IMR-90 (cell line): ENCODE data around the gene ZFHX3. TPM values are rescaled to one million over a fixed set of nuclear protein-coding genes. Genes with fewer than 3 reads are reported as not detected.

Experiments used
- ATAC-seq: fragments of 200-7000 bp; cut with Tn5 transposase; 2 replicates; pipeline ENCODE4 v1.9.1; 2020; ENCODE audit warnings: low read depth, mild to moderate bottlenecking, moderate library complexity
- BruUV-seq: library from RNA; stranded (reverse); fragments of 400-500 nt; replicated peaks from 2 replicates; lab custom pipeline; 2021; lab: Mats Ljungman, UMichigan
- CTCF ChIA-PET: fragments of 300-600 bp; formaldehyde crosslinking; extraction: SDS; loops from one replicate; lab custom pipeline; 2021; ENCODE audit warnings: antibody characterized with exemption; lab: Yijun Ruan, JAX
- POLR2A ChIA-PET: fragments of 300-600 bp; sonication (Branson Sonifier 250); formaldehyde crosslinking; loops from one replicate; lab custom pipeline; 2022; ENCODE audit warnings: antibody characterized with exemption; ENCODE audit not compliant: unreplicated experiment; lab: Charles Lee
- DNase-seq: peaks from one replicate; pipeline ENCODE4 v3.0.0; 2013
- H2AFZ ChIP-seq: replicated peaks from 2 replicates; pipeline ENCODE3; 2013; ENCODE audit warnings: low read length, mild to moderate bottlenecking; ENCODE audit not compliant: poor library complexity
- H2AK5ac ChIP-seq: 2 replicates; pipeline ENCODE4 v1.6.1; 2013; ENCODE audit warnings: low read depth, low read length, inconsistent platforms
- H2AK9ac ChIP-seq: replicated peaks from 2 replicates; pipeline ENCODE3; 2013; ENCODE audit warnings: mild to moderate bottlenecking, low read depth, low read length, moderate library complexity; ENCODE audit not compliant: poor library complexity
- H2BK120ac ChIP-seq: 2 replicates; pipeline ENCODE4 v1.6.1; 2013; ENCODE audit warnings: low read depth, low read length, inconsistent platforms
- H2BK15ac ChIP-seq: 3 replicates; pipeline ENCODE4 v1.6.1; 2013; ENCODE audit warnings: low read depth, low read length, inconsistent platforms
- H2BK20ac ChIP-seq: 2 replicates; pipeline ENCODE4 v1.6.1; 2013; ENCODE audit warnings: low read depth, mild to moderate bottlenecking, inconsistent platforms, low read length, moderate library complexity
- H2BK5ac ChIP-seq: 2 replicates; pipeline ENCODE4 v1.6.1; 2013; ENCODE audit warnings: mild to moderate bottlenecking, low read depth, low read length, inconsistent platforms; ENCODE audit not compliant: poor library complexity, severe bottlenecking
- H3K14ac ChIP-seq: replicated peaks from 2 replicates; pipeline ENCODE4 v1.6.1; 2013; ENCODE audit warnings: low read depth, low read length, inconsistent platforms
- H3K18ac ChIP-seq: 2 replicates; pipeline ENCODE4 v1.6.1; 2013; ENCODE audit warnings: low read depth, low read length, control low read depth
- H3K23ac ChIP-seq: 2 replicates; pipeline ENCODE4 v1.6.1; 2013; ENCODE audit warnings: low read depth, low read length, inconsistent platforms
- H3K27ac ChIP-seq: 2 replicates; pipeline ENCODE4 v1.5.1; 2013; ENCODE audit warnings: mild to moderate bottlenecking, control low read depth, low read length; ENCODE audit not compliant: insufficient read depth
- H3K27me3 ChIP-seq: 2 replicates; pipeline ENCODE4 v1.6.1; 2013; ENCODE audit warnings: low read length; ENCODE audit not compliant: control insufficient read depth, insufficient read depth
- H3K36me3 ChIP-seq: 2 replicates; pipeline ENCODE4 v1.6.1; 2013; ENCODE audit warnings: low read length, mixed read lengths; ENCODE audit not compliant: control insufficient read depth, insufficient read depth
- H3K4ac ChIP-seq: 2 replicates; pipeline ENCODE4 v1.6.1; 2013; ENCODE audit warnings: low read depth, low read length, inconsistent platforms
- H3K4me1 ChIP-seq: 2 replicates; pipeline ENCODE4 v1.6.1; 2013; ENCODE audit warnings: low read length, mixed read lengths; ENCODE audit not compliant: control insufficient read depth, insufficient read depth
- H3K4me2 ChIP-seq: 2 replicates; pipeline ENCODE4 v1.6.1; 2013; ENCODE audit warnings: low read depth, mild to moderate bottlenecking, control low read depth, low read length, moderate library complexity
- H3K4me3 ChIP-seq: 2 replicates; pipeline ENCODE4 v1.5.1; 2013; ENCODE audit warnings: low read depth, mild to moderate bottlenecking, control low read depth, low read length, moderate library complexity; ENCODE audit not compliant: insufficient read depth
- H3K56ac ChIP-seq: 2 replicates; pipeline ENCODE4 v1.6.1; 2013; ENCODE audit warnings: low read length, inconsistent platforms; ENCODE audit not compliant: insufficient read depth; ENCODE audit errors: extremely low read depth
- H3K79me1 ChIP-seq, 2 experiments: 2 replicates each; pipeline ENCODE4 v1.6.1; 2013; ENCODE audit warnings: low read length in 2 of 2, inconsistent platforms in 1 of 2, low read depth in 1 of 2
- H3K9ac ChIP-seq: 2 replicates; pipeline ENCODE4 v1.6.1; 2013; ENCODE audit warnings: low read depth, low read length, control low read depth
- H3K9me1 ChIP-seq: 2 replicates; pipeline ENCODE4 v1.6.1; 2013; ENCODE audit warnings: low read length, inconsistent platforms; ENCODE audit not compliant: insufficient read depth
- H3K9me3 ChIP-seq: 2 replicates; pipeline ENCODE4 v1.6.1; 2013; ENCODE audit warnings: low read length; ENCODE audit not compliant: control insufficient read depth, insufficient read depth
- H4K20me1 ChIP-seq: 2 replicates; pipeline ENCODE4 v1.6.1; 2013; ENCODE audit warnings: low read length, inconsistent platforms; ENCODE audit not compliant: insufficient read depth
- H4K5ac ChIP-seq: 2 replicates; pipeline ENCODE4 v1.6.1; 2013; ENCODE audit warnings: mild to moderate bottlenecking, low read depth, low read length, control low read depth
- H4K8ac ChIP-seq, 2 experiments: 2 replicates each; pipeline ENCODE4 v1.6.1; 2013; ENCODE audit warnings: low read depth in 2 of 2, low read length in 2 of 2, control low read depth in 1 of 2, inconsistent platforms in 1 of 2
- H4K91ac ChIP-seq: 2 replicates; pipeline ENCODE4 v1.6.1; 2013; ENCODE audit warnings: low read depth, low read length, inconsistent platforms; ENCODE audit not compliant: insufficient read depth
- BHLHE40 ChIP-seq: fragments of 150-350 bp; IDR thresholded peaks from 2 replicates; pipeline ENCODE4 v1.6.1; 2016; ENCODE audit warnings: mild to moderate bottlenecking, low read depth, low read length
- MAZ ChIP-seq: IDR thresholded peaks from 2 replicates; pipeline ENCODE4 v1.6.1; 2012; ENCODE audit warnings: low read depth, mild to moderate bottlenecking, low read length, improper control_type of control experiment, moderate library complexity, borderline replicate concordance
- WGBS, 2 experiments: methylation state at CpG; one replicate each; pipeline versions ENCODE4 v1.1.5 to v1.1.7; 2013; ENCODE audit warnings: missing lambda C conversion rate in 2 of 2; ENCODE audit not compliant: insufficient read length in 1 of 2; ENCODE audit errors: extremely low coverage in 2 of 2; 5-methylcytosine and 5-hydroxymethylcytosine counted together
- dilution Hi-C: fragments of 300-500 bp; cut with HindIII; formaldehyde crosslinking; loops from one replicate; pipeline ENCODE4 v1.14.3; 2018; ENCODE audit warnings: low sequenced_read_pairs; ENCODE audit not compliant: unreplicated experiment
- in situ Hi-C: fragments of 300-500 bp; cut with MboI; formaldehyde crosslinking; loops from 3 replicates; pipeline ENCODE4 v1.14.3; 2019; ENCODE audit warnings: low sequenced_read_pairs, inconsistent platforms, mixed read lengths
- intact Hi-C: fragments of 100-400 bp; cut with micrococcal nuclease; formaldehyde crosslinking; loops from 2 replicates; pipeline ENCODE4 v1.10.0; 2022
- polyA plus RNA-seq, 3 experiments: library from polyadenylated mRNA; depleted of rRNA; stranded (reverse); fragments of >200 nt; gene quantifications; 2 replicates each; pipeline ENCODE4 v1.2.3, GENCODE V29; 2012; ENCODE audit warnings: low replicate concordance in 1 of 3
- total RNA-seq: library from RNA; depleted of rRNA; stranded (reverse); fragments of >200 nt; gene quantifications from 2 replicates; pipeline ENCODE4 v1.2.3, GENCODE V29; 2012
- TF ChIP-seq, protein P1 (sequence below): fragments of 150-350 bp; IDR thresholded peaks from 2 replicates; pipeline ENCODE4 v1.6.1; 2016; ENCODE audit warnings: low read depth, mild to moderate bottlenecking, low read length, moderate library complexity, borderline replicate concordance

The ZFHX3 gene
- total and polyA plus RNA-seq, 2 of the 4 experiments (the other 2 are of a cell fraction): 1.4 to 1.7 TPM

DNA sequence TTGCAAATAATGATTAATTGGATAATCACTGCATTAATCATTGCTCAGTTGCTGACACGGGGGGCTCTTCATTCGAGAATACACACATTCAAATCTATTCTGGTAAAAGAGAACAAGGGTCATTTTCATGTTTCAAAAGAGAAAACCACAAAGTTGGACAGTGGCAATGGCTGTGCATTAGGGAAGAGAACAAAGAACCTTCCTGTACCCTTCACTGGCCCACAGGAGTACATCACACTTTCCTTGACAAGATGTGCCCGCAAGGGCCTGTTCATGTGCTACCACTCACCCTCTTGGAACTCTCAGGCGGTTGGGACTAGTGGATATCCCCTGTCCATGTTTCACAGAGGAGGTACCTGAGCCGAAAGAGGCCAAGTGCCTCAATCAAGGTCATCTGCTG, 223.2 kb downstream of the ZFHX3 start:
- no peak overlapping the region for H3K4ac ChIP-seq
- intact Hi-C loops (no loop called here), in situ Hi-C loops (no loop called here), dilution Hi-C loops (no loop called here)
- no peak overlapping the region for H4K5ac ChIP-seq
- no peaks in the 10 kb centered on the region for H3K27me3 ChIP-seq
- H2AK5ac ChIP-seq: no peak overlapping the region
- TF ChIP-seq BHLHE40 (no peak), MAZ (no peak)
- TF ChIP-seq, protein P1, sequence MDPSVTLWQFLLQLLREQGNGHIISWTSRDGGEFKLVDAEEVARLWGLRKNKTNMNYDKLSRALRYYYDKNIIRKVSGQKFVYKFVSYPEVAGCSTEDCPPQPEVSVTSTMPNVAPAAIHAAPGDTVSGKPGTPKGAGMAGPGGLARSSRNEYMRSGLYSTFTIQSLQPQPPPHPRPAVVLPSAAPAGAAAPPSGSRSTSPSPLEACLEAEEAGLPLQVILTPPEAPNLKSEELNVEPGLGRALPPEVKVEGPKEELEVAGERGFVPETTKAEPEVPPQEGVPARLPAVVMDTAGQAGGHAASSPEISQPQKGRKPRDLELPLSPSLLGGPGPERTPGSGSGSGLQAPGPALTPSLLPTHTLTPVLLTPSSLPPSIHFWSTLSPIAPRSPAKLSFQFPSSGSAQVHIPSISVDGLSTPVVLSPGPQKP: no peak
- H2BK120ac ChIP-seq: no peak overlapping the region
- ATAC-seq (no peak), DNase-seq (no peak)
- ChIA-PET CTCF (no interaction called here), POLR2A (no interaction called here)
- H3K9me1 ChIP-seq: peaks cover 20% of the 10 kb centered on the region; the same call in 1 of the 2 replicates
- H2BK5ac ChIP-seq: no peak overlapping the region
- H3K14ac ChIP-seq: no peak overlapping the region
- H2BK20ac ChIP-seq: no peak overlapping the region
- H3K4me1 ChIP-seq: peaks cover 9% of the 10 kb centered on the region; the same call in 1 of the 2 replicates
- no peak overlapping the region for H2AK9ac ChIP-seq
- no peaks in the 10 kb centered on the region for H4K20me1 ChIP-seq
- no peak overlapping the region for H3K4me2 ChIP-seq
- peaks cover 8% of the 10 kb centered on the region; the same call in 1 of the 2 replicates for H3K36me3 ChIP-seq
- 100% methylated on average over 2 of the region's 5 CpGs; no CpG with 5 or more reads in 1 of the 2 experiments for WGBS, 2 experiments
- no peak overlapping the region for H3K56ac ChIP-seq
- H3K9me3 ChIP-seq: no peaks in the 10 kb centered on the region
- H2BK15ac ChIP-seq: no peak overlapping the region
- no TSS peak for BruUV-seq
- no peak overlapping the region for H2AFZ ChIP-seq
- no peak overlapping the region for H4K91ac ChIP-seq
- no peak overlapping the region for H3K23ac ChIP-seq
- no peak overlapping the region for H3K4me3 ChIP-seq
- peaks cover 11 to 18% of the 10 kb centered on the region in 2 experiments; a peak in 2 of 4 replicates for H3K79me1 ChIP-seq
- H4K8ac ChIP-seq: no peak overlapping the region
- no peak overlapping the region for H3K18ac ChIP-seq
- no peak overlapping the region for H3K27ac ChIP-seq
- no peak overlapping the region for H3K9ac ChIP-seq
